Prostate gland (tissue), 2 donors: ENCODE measurements around the gene RNF169. TPM values are rescaled to one million over a fixed set of nuclear protein-coding genes. Genes with fewer than 3 reads are reported as not detected.
A peak's percentile ranks its signal among the peaks of the same experiment; 100 is the strongest.
"Not testable (repeated sequence)": the region's sequence is repeated elsewhere in the genome, so short reads cannot be mapped to it uniquely, and the experiment has no call there.

Source experiments
- DNase-seq: peaks from one replicate; pipeline ENCODE4 v3.0.0-alpha.2; 2019; ENCODE audit warnings: low spot score
- H3K27ac ChIP-seq, 2 donors: fragments of 200-600 bp; sonication (generic); 2 replicates each; pipeline ENCODE4 v1.5.1; 2017 to 2019
- H3K27me3 ChIP-seq: fragments of 200-600 bp; sonication (generic); replicated peaks from 2 replicates; pipeline ENCODE4 v1.5.1; 2019; ENCODE audit not compliant: insufficient read depth
- H3K36me3 ChIP-seq, 2 donors: fragments of 200-600 bp; sonication (generic); 1 replicate in 1 of 2; 2 replicates in 1 of 2; pipeline versions ENCODE4 v1.5.1 to v1.8.1; 2017 to 2019
- H3K4me1 ChIP-seq: fragments of 200-600 bp; sonication (generic); replicated peaks from 2 replicates; pipeline ENCODE4 v1.5.1; 2019
- H3K4me3 ChIP-seq, 2 donors: fragments of 200-600 bp; sonication (generic); 2 replicates each; pipeline ENCODE4 v1.5.1; 2017 to 2019
- H3K9me3 ChIP-seq: fragments of 200-600 bp; sonication (generic); 2 replicates; pipeline ENCODE4 v1.5.1; 2017
- POLR2A ChIP-seq: fragments of 450-650 bp; IDR thresholded peaks from one replicate; pipeline ENCODE4 v1.6.1; 2016; ENCODE audit warnings: antibody characterized with exemption, mild to moderate bottlenecking
- POLR2AphosphoS5 ChIP-seq: sonication (generic); formaldehyde crosslinking; IDR thresholded peaks from one replicate; pipeline ENCODE4 v1.6.1; 2017; ENCODE audit warnings: antibody characterized with exemption
- WGBS: methylation state at CpG from one replicate; pipeline ENCODE4 v1.1.5; 2018; 5-methylcytosine and 5-hydroxymethylcytosine counted together
- intact Hi-C: fragments of 100-400 bp; cut with DNase I; formaldehyde crosslinking; loops from one replicate; pipeline ENCODE4 v1.14.2; 2022
- total RNA-seq, 2 donors: library from RNA; depleted of rRNA; stranded (reverse); fragments of >200 nt; gene quantifications; one replicate each; pipeline ENCODE4 v1.1.0, GENCODE V29; 2016
- TF ChIP-seq, protein P1 (sequence below), 4 experiments: fragments of 200-600 bp in 2 of 4; fragments of 450-650 bp in 2 of 4; sonication (generic) in 2 of 4; IDR thresholded peaks; 1 replicate in 3 of 4; 2 replicates in 1 of 4; pipeline ENCODE4 v1.5.1; 2016 to 2019; ENCODE audit warnings: antibody characterized with exemption in 4 of 4, mild to moderate bottlenecking in 2 of 4, moderate library complexity in 2 of 4

The RNF169 gene
- total RNA-seq, 2 donors from 2014 or later = 19.7 to 21.2 TPM

DNA sequence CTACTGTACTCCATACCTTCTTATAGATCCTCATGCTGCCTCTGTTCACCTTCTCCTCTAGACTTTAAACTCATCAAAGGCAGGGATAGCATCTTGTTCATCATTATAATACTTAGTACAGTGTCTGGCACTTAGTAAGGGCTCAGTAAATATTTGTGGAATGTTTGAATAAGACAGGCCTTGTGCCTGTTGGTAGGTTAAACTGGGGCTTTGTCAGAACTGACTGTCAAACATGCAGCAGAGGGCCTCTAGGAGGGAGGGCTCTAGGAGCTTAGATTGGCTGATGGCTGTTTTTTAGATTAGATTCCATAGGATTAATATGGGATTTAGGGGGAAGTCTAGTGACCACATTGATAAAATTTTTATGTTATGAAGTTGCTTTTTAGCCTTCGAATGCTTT, 70.8 kb downstream of the RNF169 start:
- Histone ChIP-seq H3K4me3 (no peak overlapping the region), H3K9me3 (no peaks in the 10 kb centered on the region), H3K27ac (no peak overlapping the region), H3K27me3 (no peaks in the 10 kb centered on the region), H3K36me3 (no peaks in the 10 kb centered on the region), H3K4me1 (no peaks in the 10 kb centered on the region)
- WGBS = 39% methylated on average over 1 of the region's 1 CpG
- intact Hi-C loops = no loop called here
- DNase-seq = no peak
- no peak for TF ChIP-seq POLR2AphosphoS5
- no peak for TF ChIP-seq POLR2A
- TF ChIP-seq, protein P1, sequence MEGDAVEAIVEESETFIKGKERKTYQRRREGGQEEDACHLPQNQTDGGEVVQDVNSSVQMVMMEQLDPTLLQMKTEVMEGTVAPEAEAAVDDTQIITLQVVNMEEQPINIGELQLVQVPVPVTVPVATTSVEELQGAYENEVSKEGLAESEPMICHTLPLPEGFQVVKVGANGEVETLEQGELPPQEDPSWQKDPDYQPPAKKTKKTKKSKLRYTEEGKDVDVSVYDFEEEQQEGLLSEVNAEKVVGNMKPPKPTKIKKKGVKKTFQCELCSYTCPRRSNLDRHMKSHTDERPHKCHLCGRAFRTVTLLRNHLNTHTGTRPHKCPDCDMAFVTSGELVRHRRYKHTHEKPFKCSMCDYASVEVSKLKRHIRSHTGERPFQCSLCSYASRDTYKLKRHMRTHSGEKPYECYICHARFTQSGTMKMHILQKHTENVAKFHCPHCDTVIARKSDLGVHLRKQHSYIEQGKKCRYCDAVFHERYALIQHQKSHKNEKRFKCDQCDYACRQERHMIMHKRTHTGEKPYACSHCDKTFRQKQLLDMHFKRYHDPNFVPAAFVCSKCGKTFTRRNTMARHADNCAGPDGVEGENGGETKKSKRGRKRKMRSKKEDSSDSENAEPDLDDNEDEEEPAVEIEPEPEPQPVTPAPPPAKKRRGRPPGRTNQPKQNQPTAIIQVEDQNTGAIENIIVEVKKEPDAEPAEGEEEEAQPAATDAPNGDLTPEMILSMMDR (IDR thresholded peaks at IDR 0.05) = no peak

DNA sequence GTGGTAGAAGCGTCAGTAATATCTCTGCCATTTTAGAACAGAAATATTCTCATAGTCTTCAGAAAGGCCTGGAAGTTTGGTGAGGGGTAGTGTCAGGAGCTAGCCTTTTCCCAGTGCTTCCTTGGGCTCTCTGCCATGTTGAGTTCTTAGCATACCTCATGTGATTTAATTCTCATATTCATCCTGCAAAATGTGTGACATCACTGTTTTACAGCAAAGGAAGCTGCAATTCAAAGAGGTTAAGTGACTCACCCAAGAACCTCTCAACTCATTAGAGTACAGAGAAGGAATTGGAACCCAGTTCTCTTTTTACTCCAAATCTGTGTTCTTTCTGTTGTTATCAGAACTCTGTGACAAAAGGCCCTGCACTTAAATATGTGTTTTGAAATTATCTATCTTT, 72.1 kb downstream of the RNF169 start:
- Histone ChIP-seq H3K36me3 (no peaks in the 10 kb centered on the region), H3K4me3 (no peak overlapping the region), H3K27me3 (no peaks in the 10 kb centered on the region), H3K4me1 (no peaks in the 10 kb centered on the region), H3K27ac (no peak overlapping the region), H3K9me3 (no peaks in the 10 kb centered on the region)
- intact Hi-C loops = no loop called here
- whole genome bisulfite sequencing = 92% methylated on average over 1 of the region's 1 CpG
- TF ChIP-seq, protein P1 (IDR thresholded peaks at IDR 0.05) = no peak
- TF ChIP-seq POLR2A (no peak), POLR2AphosphoS5 (no peak)
- DNase-seq = no peak

DNA sequence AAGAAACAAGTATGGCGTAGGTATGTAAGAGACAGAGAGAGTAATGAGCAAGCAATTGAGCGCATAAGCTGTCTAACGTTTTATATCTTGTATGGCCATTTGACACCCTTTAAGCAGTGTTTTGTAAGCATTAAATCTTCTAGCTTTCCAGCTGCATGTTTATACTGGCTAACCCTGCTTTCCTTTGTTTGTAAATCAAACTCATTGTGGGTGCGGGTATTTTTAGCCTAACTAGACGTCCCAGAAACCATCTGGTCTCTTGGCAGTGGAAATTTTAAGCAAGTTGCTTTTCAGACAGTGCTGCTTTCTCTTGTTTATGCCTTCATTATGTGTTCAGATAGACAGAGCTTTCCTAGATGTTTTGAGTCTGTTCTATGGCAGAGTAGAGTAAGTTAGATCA, 73.5 kb downstream of the RNF169 start:
- peak; percentile 70 for TF ChIP-seq POLR2AphosphoS5
- TF ChIP-seq, protein P1 (IDR thresholded peaks at IDR 0.05) = no peak
- Histone ChIP-seq H3K36me3 (no peaks in the 10 kb centered on the region), H3K9me3 (no peaks in the 10 kb centered on the region), H3K27ac (peak overlapping the region in 1 of 2 donors; percentile 14), H3K4me3 (no peak overlapping the region), H3K4me1 (no peaks in the 10 kb centered on the region), H3K27me3 (no peaks in the 10 kb centered on the region)
- WGBS = 24% methylated on average over 5 of the region's 5 CpGs
- no peak for DNase-seq
- intact Hi-C loops = no loop called here

DNA sequence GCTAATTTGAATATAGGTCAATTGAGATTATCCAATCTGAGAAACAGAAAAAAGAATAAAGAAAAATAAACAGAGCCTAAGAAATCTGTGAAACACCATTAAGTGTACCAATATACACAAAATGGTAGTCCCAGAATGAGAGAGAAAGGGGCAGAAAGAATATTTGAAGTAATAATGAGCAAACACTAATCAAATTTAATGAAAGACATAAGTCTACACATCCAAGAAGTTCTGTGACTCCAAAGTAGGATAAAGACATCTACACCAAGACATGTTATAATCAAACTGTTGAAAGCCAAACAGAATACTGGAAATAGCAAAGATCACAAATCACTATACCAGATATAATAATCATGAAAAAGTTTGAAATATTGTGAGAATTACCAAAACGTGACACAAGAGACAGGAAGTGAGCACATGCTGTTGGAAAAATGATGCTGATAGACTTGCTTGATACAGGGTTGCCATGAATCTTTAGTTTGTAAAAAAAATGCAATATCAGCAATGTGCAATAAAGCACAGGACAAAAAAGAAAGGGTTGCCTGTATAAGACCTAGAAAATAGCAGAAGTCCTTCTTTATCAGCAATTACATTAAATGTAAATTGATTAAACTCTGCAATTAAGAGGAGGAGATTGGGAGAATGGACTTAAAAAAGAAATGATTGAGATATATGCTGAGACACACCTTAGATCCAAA, 75.8 kb downstream of the RNF169 start:
- Histone ChIP-seq H3K36me3 (no peaks in the 10 kb centered on the region), H3K9me3 (no peaks in the 10 kb centered on the region), H3K27ac (no peak overlapping the region), H3K4me3 (no peak overlapping the region), H3K27me3 (no peaks in the 10 kb centered on the region), H3K4me1 (no peaks in the 10 kb centered on the region)
- DNase-seq = no peak
- WGBS = 100% methylated on average over 1 of the region's 1 CpG
- TF ChIP-seq, protein P1 (IDR thresholded peaks at IDR 0.05) = no peak
- TF ChIP-seq POLR2A = no peak
- TF ChIP-seq POLR2AphosphoS5 = no peak
- intact Hi-C loops = no loop called here

DNA sequence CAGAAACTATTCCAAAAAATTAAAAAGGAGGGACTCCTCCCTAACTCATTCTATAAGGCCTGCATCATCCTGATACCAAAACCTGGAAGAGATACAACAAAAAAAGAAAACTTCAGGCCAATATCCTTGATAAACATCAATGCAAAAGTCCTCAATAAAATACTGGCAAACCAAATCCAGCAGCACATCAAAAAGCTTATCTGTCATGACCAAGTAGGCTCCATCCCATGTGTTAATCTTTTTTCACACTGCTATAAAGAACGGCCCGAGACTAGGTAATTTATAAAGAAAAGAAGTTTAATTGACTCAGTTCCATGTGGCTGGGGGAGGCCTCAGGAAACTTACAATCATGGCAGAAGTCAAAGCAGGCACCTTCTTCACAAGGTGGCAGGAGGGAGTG, 76.9 kb downstream of the RNF169 start:
- WGBS = 82% methylated on average over 2 of the region's 2 CpGs
- intact Hi-C loops = not testable (repeated sequence)

More for the DNA sequence above, 76.9 kb downstream of the RNF169 start:
- H3K27me3 ChIP-seq, H3K4me1 ChIP-seq, H3K27ac ChIP-seq, H3K36me3 ChIP-seq, H3K4me3 ChIP-seq, H3K9me3 ChIP-seq, DNase-seq: not testable (repeated sequence)
